Stimulated activated CD8-positive, alpha-beta memory T cell treated with anti-CD3 and anti-CD28 coated beads, Interleukin-12 subunit alpha, Interleukin-12 subunit beta, amount 100 ng/mL, for 1 hour (primary cell): Measurements from ENCODE around the gene TSPEAR.
"Not testable (repeated sequence)": the region's sequence is repeated elsewhere in the genome, so short reads cannot be mapped to it uniquely, and the experiment has no call there.

Source experiments
- DNase-seq: peaks from one replicate; pipeline ENCODE4 v3.0.0-alpha.2; 2020; ENCODE audit warnings: low read depth

Gene TSPEAR

DNA sequence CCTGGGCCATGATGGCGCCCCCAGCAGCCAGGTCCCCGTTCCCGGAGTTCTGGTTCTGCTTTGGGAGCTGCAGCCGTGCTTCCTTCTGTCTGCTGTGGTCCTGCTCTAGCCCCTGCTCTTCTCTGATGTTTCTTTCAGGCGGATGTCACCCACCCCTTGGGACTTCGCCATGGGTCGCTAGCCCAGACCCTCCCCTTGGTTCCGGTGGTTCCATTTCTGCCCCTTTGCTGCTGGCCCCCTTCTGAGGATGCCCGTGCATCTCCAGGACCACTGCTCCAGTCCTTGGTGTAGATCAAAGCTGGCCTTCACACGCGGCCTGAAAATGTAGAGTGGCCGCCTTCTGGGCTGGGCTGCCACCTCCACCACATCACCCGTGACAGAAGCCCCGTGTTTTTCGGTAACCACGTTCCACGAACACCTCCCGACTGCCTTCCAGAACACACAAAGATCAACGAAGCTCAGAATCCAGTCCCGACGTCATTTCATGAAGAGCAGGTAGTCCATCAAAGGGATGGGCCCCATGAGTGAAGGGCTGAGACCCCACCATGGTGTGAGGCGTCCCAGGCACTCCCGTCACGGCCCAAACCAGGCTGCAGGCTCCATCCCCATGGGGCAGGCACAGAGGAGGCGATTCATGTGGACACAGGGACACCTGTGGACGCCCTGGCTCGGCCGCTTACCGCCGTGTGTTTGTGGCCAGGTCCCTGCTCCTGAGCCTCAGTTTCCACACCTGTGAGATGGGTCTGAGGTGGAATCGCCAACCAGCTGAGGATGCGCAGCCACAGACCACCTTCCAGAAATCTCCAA is 195.8 kb downstream of the TSPEAR start:
- no peak for DNase-seq

GRCh38 chr21:44514746-44515358 is 196.5 kb downstream of the TSPEAR start:
- DNase-seq: no peak

GRCh38 chr21:44514218-44514520 is 197.2 kb downstream of the TSPEAR start:
- no peak for DNase-seq

- DNase-seq: no peak
Observed at GRCh38 chr21:44513389-44514217, 197.8 kb downstream of the TSPEAR start.

- no peak for DNase-seq
Observed at GRCh38 chr21:44512496-44513388, 198.6 kb downstream of the TSPEAR start.

- no peak for DNase-seq
Observed at GRCh38 chr21:44511938-44512275, 199.5 kb downstream of the TSPEAR start.

DNA sequence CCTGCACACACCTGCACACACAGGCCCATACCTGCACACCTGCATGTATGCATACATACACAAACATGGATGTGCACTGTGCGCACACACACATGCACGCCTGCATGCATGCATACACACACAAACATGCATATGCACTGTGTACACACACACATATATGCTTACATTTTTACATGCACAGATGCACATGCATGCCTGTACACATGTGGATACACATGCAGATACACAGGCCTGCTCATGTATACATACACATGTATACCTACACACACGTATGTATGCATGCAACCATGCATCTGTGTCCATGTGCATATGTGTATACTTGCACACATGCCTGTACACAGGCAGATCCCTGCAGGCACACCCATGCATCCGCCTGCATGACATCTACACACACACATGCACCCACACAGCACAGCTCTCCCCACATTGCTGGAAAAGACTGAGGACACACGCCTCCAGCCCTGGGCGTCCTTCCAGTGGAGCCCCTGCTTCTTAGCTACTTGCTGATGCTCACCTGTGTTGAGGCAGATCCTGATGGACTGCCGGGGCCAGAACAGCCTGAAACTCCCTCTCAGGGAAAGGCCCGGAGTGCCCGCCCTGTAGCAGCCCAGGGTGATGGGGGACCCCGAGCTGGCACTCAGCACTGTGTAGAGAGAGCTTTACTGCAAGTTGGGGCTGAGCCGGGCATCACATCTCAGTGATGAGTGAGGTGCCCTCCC is 200.0 kb downstream of the TSPEAR start:
- no peak for DNase-seq

DNA sequence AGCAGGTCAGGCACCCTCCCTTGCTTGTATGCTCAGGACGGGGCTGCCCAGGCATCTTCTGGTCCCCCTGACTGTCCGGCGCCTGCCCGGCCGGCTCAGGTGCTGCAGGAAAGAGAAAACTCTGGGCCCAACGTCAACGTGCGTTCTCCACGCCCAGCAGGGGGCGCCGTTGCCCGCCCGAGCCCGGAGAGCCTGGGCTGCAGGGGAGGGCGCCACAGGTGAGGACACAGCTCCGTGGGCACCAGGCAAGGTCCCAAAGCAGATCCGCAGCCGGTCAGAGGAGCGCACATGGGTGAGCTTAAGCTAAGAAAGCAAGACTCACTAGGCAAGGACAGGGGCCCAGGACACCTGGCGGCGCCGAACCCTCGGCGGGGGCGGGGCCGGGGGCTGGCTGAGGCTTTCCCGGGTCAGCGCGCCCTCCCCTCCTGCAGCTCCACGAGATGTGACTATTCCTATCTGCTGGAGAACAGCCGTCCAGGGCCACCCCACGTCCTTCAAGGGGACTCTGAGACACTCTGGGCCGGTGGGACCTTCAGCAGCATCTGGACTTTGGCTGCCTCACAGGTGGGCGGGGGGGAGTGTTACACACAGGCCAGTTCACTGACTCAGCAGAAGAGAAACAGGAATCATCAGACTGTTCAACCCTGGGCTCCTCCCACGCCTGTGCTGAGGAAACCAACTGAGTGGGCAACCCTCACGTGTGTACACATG is 200.7 kb downstream of the TSPEAR start:
- peak; percentile 70 for DNase-seq

- no peak for DNase-seq
Observed at GRCh38 chr21:44510109-44510507, 201.3 kb downstream of the TSPEAR start.

DNA sequence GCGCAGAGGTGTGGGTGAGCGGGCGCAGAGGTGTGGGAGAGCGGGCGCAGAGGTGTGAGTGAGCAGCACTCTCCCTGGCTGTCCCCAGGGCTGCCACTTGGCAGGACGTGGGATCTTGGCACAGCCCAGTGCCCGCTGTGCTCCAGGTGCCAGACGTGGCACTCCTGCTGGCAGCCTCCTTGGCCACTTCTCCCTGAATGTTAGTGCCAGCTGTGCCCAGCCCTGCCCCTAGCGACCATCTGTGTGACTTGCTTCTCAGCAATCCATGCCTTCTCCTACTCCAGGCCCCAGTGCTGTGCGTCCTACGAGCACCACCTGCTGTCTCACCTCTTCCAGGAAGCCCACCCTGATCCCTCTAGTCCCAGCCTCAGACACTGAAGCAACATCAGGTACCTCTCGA is 201.8 kb downstream of the TSPEAR start:
- no peak for DNase-seq

DNA sequence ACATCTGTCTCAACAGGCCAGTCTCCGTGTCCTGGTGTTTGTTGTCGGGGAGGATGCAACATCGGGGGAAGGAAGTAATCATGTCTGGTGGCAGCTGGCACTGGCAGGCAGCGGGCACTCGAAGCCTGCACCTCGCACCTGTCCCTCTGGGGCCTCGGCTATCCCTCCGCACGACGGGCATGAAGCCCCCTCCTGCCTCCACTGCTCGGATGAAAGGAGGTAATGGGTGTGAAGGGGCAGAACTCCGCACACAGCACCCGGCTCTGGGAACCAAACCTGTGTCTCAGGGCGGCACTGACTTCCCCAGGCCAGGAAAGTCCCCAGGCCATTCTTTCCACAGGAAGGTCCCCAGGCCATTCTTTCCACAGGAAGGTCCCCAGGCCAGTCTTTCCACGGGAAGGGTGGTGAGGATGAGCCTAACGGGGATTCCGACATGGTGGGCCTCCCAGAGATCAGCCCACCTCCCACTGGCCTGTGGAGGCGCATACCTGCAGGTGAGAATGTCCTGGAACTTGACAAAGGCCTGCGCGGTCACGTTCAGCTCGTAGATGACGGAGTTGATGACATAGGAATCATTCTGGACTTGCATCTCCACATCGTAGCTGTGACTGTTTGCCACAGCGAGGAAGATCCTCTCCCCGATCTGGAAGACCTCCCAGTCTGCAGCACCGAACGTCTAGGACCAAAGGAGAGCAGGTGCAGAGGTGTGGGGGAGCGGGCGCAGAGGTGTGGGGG is 202.5 kb downstream of the TSPEAR start:
- no peak for DNase-seq

DNA sequence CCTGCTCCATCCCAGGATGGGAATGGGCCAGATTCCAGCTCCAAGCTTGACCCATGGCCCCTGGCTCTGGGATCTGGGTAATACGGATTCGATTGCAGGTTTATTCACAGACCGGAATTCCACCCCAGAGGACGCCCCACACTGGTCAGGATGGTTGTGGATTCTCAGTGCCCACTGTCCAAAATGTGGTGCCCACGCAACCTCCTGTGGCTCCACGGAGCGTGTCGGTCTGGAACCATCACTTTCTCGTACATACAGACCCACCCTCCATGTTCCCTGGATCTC is 203.0 kb downstream of the TSPEAR start:
- no peak for DNase-seq

- DNase-seq: no peak
Observed at GRCh38 chr21:44507673-44508425, 203.5 kb downstream of the TSPEAR start.

DNA sequence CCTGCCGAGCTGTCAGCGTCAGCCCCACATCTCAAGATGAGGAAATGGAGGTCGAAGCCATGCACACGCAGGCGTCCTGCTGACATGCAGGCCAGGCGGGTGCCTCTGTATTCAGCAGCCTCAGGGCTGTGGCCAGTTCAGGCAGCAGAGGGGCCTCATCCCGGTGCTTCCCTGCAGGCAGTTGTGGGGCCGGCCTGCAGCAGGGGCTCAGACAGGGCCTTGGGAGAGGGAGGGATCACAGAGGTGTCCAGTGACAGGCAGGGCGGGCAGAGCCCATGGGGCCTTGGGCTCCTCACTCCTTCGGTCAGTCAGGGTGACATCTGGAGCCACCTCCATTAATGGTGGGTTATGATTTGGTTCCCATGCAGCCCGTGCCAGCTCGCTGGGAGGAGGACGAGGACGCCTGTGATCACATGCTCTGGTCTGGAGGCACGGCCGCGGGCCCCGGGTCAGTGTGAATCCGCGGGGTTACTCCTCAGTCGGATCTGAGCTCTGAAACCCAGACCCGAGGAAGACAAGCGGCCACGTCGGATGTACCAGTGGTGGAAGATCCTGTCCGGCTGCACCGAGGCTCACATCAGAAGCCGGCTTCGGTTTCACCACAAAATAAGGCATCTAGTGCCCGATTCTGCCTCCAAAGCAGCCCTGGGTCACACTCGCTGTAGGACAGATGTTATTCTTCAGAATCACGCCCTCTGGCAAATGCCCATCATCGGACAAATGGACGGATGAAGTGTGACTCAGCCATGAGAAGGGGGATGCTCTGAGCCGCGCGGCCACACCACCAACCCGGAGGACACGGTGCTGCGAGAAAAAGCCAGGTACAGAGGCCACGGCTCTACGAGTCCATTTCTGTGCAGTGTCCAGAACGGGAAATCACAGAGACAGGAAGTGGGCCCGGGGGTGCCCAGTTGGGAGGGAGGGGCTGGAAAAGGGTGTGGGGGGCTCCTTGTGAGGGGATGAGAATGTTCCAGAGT is 204.8 kb downstream of the TSPEAR start:
- no peak for DNase-seq

DNA sequence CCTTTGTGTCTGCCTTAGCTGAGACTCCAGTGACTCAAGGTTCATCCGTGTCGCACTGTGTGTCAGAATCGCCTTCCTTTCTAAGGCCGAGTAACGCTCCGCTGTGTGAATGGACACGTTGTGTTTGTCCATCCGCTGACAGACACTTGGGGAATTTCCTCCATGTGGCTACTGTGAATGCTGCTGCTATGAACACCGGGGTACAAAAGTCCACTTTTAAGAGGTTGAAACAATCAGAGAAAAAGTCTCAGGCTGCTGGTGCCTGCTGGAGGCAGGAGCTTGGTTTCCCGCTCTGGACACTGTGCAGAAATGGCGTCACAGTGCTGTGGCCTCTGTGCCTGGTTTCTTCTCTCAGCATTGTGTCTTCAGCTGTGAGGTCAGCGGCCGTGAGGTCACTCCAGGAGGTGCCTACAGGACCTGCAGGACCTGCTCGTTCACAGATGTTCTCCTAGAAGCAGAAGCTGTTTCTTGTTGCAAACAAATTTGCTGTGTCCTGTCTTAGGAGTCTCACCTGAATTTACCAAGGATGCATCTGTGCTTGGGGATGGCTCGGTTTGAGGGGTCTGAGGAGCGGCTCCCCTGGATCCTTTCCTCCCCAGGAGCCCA is 205.6 kb downstream of the TSPEAR start:
- no peak for DNase-seq

DNA sequence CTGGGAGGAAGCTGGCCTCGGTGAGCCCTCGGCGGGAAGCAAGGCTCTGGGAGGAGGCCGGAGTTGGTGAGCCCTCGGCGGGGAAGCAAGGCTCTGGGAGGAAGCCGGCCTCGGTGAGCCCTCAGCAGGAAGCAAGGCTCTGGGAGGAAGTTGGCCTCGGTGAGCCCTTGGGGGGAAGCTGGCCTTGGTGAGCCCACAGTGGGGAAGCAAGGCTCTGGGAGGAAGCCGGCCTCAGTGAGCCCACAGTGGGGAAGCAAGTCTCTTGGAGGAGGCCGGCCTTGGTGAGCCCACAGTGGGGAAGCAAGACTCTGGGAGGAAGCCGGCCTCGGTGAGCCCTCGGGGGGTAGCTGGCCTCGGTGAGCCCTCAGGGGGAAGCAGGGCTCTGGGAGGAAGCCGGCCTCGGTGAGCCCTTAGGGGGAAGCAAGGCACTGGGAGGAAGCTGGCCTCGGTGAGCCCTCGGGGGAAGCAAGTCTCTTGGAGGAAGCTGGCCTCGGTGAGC is 207.4 kb downstream of the TSPEAR start:
- no peak for DNase-seq

- DNase-seq: not testable (repeated sequence)
Observed at GRCh38 chr21:44503006-44503889, 208.1 kb downstream of the TSPEAR start.
